ENCODE data around the gene VGLL4. TPM values are rescaled to one million over a fixed set of nuclear protein-coding genes. Genes with fewer than 3 reads are reported as not detected.

The VGLL4 gene
- total RNA-seq, 1 experiment from 2014 or later = 42.1 TPM

DNA sequence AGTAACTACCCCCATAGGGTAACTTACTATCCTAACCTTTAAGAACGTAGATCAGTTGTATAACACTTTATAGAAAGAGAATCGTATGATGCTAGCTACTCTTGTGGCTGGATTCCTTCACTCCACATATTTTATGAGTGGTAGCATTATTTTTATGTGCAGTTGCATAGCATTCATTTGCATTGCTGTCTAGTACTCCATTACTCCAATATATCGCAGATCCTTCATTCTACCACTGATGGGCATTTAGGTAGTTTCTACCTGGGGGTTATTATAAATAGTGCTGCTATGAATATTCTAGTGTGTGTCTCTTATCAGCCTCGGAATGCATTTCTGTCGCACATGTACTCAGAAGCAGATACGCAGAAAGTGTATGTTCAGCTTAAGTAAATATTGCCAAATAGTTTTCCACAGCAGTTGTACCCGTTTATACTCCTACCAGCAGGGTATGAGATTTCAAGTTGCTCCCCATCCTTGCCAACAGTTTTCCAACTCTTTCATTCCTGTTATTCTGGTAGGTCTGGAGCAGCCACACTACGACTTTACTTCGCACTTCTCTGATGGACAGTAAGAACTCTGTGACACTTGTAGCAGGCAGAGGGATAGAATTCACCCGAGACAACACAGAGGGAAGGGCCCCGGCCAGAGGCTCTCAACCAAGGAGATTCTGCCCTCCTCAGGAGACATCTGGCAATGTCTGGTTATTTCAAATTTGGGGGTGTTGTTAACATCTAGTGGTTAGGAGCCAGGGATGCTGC, 9.8 kb upstream of the VGLL4 start:
- no peak overlapping the region for H2AK5ac ChIP-seq (ENCODE audit: insufficient read length, low read length)
- no peak overlapping the region for H3K4me3 Mint-ChIP-seq
- no peak overlapping the region for H3K18ac ChIP-seq (ENCODE audit: insufficient read length, low read depth, low read length)
- H2BK120ac ChIP-seq (ENCODE audit: low read depth, low read length, poor library complexity, severe bottlenecking) = no peak overlapping the region
- H4K5ac ChIP-seq (ENCODE audit: insufficient read length, low read depth, low read length) = no peak overlapping the region
- no peaks in the 10 kb centered on the region for H3K27me3 ChIP-seq (ENCODE audit: insufficient read depth, low read length)
- H3K4me2 ChIP-seq (ENCODE audit: insufficient read depth, insufficient read length, low read length) = no peak overlapping the region
- no peak for DNase-seq
- no peak overlapping the region for H4K8ac ChIP-seq (replicated peaks; ENCODE audit: insufficient read length, low read depth, low read length)
- H2BK20ac ChIP-seq (ENCODE audit: low read depth, low read length, poor library complexity, severe bottlenecking) = no peak overlapping the region
- no peaks in the 10 kb centered on the region; the same call in 1 of the 2 replicates for H3K27me3 Mint-ChIP-seq (ENCODE audit: low read depth)
- H2BK12ac ChIP-seq (ENCODE audit: insufficient read length, low read depth, low read length) = no peak overlapping the region
- H3K4ac ChIP-seq (ENCODE audit: low read depth, low read length) = no peak overlapping the region
- no peak overlapping the region for H3K14ac ChIP-seq (ENCODE audit: insufficient read depth, low read length)
- H4K20me1 ChIP-seq (ENCODE audit: control insufficient read depth, insufficient read depth, insufficient read length) = no peaks in the 10 kb centered on the region
- H3K27ac ChIP-seq (ENCODE audit: insufficient read length, low read depth, low read length) = no peak overlapping the region
- no peak overlapping the region for H2BK15ac ChIP-seq (ENCODE audit: low read depth, low read length)
- no peaks in the 10 kb centered on the region for H3K23me2 ChIP-seq (ENCODE audit: insufficient read length, low read depth, low read length, poor library complexity, severe bottlenecking)
- H3K79me2 ChIP-seq (ENCODE audit: insufficient read depth, low read length) = no peaks in the 10 kb centered on the region
- peaks cover 42 to 48% of the 10 kb centered on the region in 2 experiments for H3K4me1 Mint-ChIP-seq
- H3K9ac ChIP-seq (ENCODE audit: extremely low read depth, insufficient read length, low read length) = no peak overlapping the region
- no peaks in the 10 kb centered on the region for H3K36me3 Mint-ChIP-seq (ENCODE audit: insufficient read depth in 1 of 3, low read depth in 3 of 3)
- no peak overlapping the region for H3T11ph ChIP-seq (ENCODE audit: low read length)
- no CpG with 5 or more reads among the region's 11 CpGs for WGBS (ENCODE audit: extremely low coverage, insufficient read length, low lambda C conversion rate)
- H3K56ac ChIP-seq (ENCODE audit: insufficient read length, low read depth, low read length) = no peak overlapping the region
- no peaks in the 10 kb centered on the region for H3K9me3 Mint-ChIP-seq
- peak overlapping the region in 2 of 3 experiments; percentile 36 to 46; a peak in 3 of 7 replicates for H3K27ac Mint-ChIP-seq
- no peak overlapping the region for H4K91ac ChIP-seq (ENCODE audit: insufficient read length, low read depth, low read length)
- no peaks in the 10 kb centered on the region; the same call in 1 of the 2 replicates for H3K4me1 ChIP-seq (ENCODE audit: insufficient read depth, low read length)
- no peak overlapping the region for H3K23ac ChIP-seq (ENCODE audit: insufficient read length, low read depth, low read length)
- H2BK5ac ChIP-seq (ENCODE audit: insufficient read length, low read length) = no peak overlapping the region
- TF ChIP-seq, protein P1, sequence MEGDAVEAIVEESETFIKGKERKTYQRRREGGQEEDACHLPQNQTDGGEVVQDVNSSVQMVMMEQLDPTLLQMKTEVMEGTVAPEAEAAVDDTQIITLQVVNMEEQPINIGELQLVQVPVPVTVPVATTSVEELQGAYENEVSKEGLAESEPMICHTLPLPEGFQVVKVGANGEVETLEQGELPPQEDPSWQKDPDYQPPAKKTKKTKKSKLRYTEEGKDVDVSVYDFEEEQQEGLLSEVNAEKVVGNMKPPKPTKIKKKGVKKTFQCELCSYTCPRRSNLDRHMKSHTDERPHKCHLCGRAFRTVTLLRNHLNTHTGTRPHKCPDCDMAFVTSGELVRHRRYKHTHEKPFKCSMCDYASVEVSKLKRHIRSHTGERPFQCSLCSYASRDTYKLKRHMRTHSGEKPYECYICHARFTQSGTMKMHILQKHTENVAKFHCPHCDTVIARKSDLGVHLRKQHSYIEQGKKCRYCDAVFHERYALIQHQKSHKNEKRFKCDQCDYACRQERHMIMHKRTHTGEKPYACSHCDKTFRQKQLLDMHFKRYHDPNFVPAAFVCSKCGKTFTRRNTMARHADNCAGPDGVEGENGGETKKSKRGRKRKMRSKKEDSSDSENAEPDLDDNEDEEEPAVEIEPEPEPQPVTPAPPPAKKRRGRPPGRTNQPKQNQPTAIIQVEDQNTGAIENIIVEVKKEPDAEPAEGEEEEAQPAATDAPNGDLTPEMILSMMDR (conservative IDR thresholded peaks at IDR 0.05) = peak; percentile 49; the same call in 2 of the 3 replicates
- no peak overlapping the region for H2AFZ ChIP-seq (ENCODE audit: low read length)
- H3K9me3 ChIP-seq (ENCODE audit: control insufficient read depth, low read depth, low read length) = no peaks in the 10 kb centered on the region
- no peaks in the 10 kb centered on the region for H3K79me1 ChIP-seq (ENCODE audit: insufficient read depth, low read depth, low read length, poor library complexity, severe bottlenecking)

Measured in H9 (cell line).